H1 (cell line): ENCODE results near the gene CELSR1. TPM values are rescaled to one million over a fixed set of nuclear protein-coding genes. Genes with fewer than 3 reads are reported as not detected.

Experiments
- CTCF ChIA-PET: fragments of 300-600 bp; sonication (Branson Sonifier 250); formaldehyde crosslinking; loops from one replicate; lab custom pipeline; 2021; ENCODE audit not compliant: partially characterized antibody; lab: Charles Lee
- POLR2A ChIA-PET: fragments of 300-600 bp; sonication (Branson Sonifier 250); formaldehyde crosslinking; loops from one replicate; lab custom pipeline; 2021; ENCODE audit warnings: inconsistent platforms; ENCODE audit not compliant: partially characterized antibody; lab: Charles Lee
- DNase-seq, 2 experiments: peaks; one replicate each; pipeline versions ENCODE4 v3.0.0 to v3.0.0-alpha.2; 2010 to 2022; ENCODE audit warnings: low spot score in 2 of 2, low read depth in 1 of 2, mixed read lengths in 1 of 2
- FAIRE-seq: peaks from 2 replicates; lab custom pipeline; 2011; peaks lifted over from hg19 to GRCh38; lab: Jason Lieb, UNC
- H2AFZ ChIP-seq: 2 replicates; pipeline ENCODE4 v1.8.1; 2012; ENCODE audit warnings: low read length, inconsistent platforms
- H2AK5ac ChIP-seq: 2 replicates; pipeline ENCODE4 v1.6.1; 2013; ENCODE audit warnings: low read depth, low read length
- H2BK120ac ChIP-seq: replicated peaks from 2 replicates; pipeline ENCODE3; 2013; ENCODE audit warnings: low read depth, low read length, inconsistent platforms
- H2BK12ac ChIP-seq: 2 replicates; pipeline ENCODE4 v1.6.1; 2013; ENCODE audit warnings: low read depth, low read length
- H2BK15ac ChIP-seq: 2 replicates; pipeline ENCODE4 v1.6.1; 2013; ENCODE audit warnings: low read length
- H2BK20ac ChIP-seq: 2 replicates; pipeline ENCODE4 v1.6.1; 2013; ENCODE audit warnings: low read length
- H2BK5ac ChIP-seq: 2 replicates; pipeline ENCODE4 v1.6.1; 2013; ENCODE audit warnings: low read depth, low read length
- H3K14ac ChIP-seq: 2 replicates; pipeline ENCODE4 v1.6.1; 2013; ENCODE audit warnings: inconsistent platforms; ENCODE audit not compliant: insufficient read length
- H3K18ac ChIP-seq: 2 replicates; pipeline ENCODE4 v1.6.1; 2013; ENCODE audit warnings: low read length; ENCODE audit errors: extremely low read depth
- H3K23ac ChIP-seq: 2 replicates; pipeline ENCODE4 v1.6.1; 2013; ENCODE audit warnings: inconsistent platforms; ENCODE audit not compliant: insufficient read length
- H3K23me2 ChIP-seq: 2 replicates; pipeline ENCODE4 v1.6.1; 2013; ENCODE audit warnings: low read depth, low read length
- H3K27ac ChIP-seq: 2 replicates; pipeline ENCODE4 v1.6.1; 2011; ENCODE audit warnings: low read depth, low read length, inconsistent platforms
- H3K27me3 ChIP-seq, 4 experiments: replicated peaks in 1 of 4; 1 replicate in 1 of 4; 2 replicates in 3 of 4; pipeline versions ENCODE4 v1.6.1 to v1.8.1; 2011 to 2013; ENCODE audit warnings: low read length in 3 of 4, mild to moderate bottlenecking in 3 of 4, inconsistent platforms in 2 of 4, mixed read lengths in 2 of 4, moderate library complexity in 1 of 4; ENCODE audit not compliant: control insufficient read depth in 3 of 4, insufficient read depth in 3 of 4; ENCODE audit errors: extremely low read depth in 1 of 4
- H3K36me3 ChIP-seq, 4 experiments: 2 replicates each; pipeline versions ENCODE4 v1.6.1 to v1.8.1; 2011 to 2013; ENCODE audit warnings: mild to moderate bottlenecking in 4 of 4, low read length in 3 of 4, moderate library complexity in 2 of 4, control low read depth in 1 of 4, inconsistent platforms in 1 of 4; ENCODE audit not compliant: insufficient read depth in 4 of 4, control insufficient read depth in 2 of 4
- H3K4ac ChIP-seq: replicated peaks from 2 replicates; pipeline ENCODE3; 2013; ENCODE audit warnings: low read length, low read depth, mixed read lengths, inconsistent platforms; ENCODE audit not compliant: insufficient read length
- H3K4me1 ChIP-seq, 4 experiments: replicated peaks in 1 of 4; 1 replicate in 1 of 4; 2 replicates in 3 of 4; pipeline versions ENCODE4 v1.6.1 to v1.8.1; 2011 to 2013; ENCODE audit warnings: low read length in 3 of 4, inconsistent platforms in 2 of 4, mixed read lengths in 1 of 4; ENCODE audit not compliant: insufficient read depth in 4 of 4, control insufficient read depth in 3 of 4
- H3K4me2 ChIP-seq, 2 experiments: 2 replicates each; pipeline versions ENCODE4 v1.6.1 to v1.8.1; 2011 to 2013; ENCODE audit warnings: low read depth in 2 of 2, low read length in 2 of 2, control low read depth in 1 of 2, inconsistent platforms in 1 of 2, mild to moderate bottlenecking in 1 of 2; ENCODE audit not compliant: insufficient read depth in 1 of 2
- H3K4me3 ChIP-seq, 4 experiments: fragments of 200-600, 300-600 bp in 1 of 4; sonication (generic), shearing (Covaris generic), sonication (Bioruptor Twin) in 1 of 4; 2 replicates each; pipeline versions ENCODE4 v1.5.1 to v1.8.1; 2011 to 2016; ENCODE audit warnings: low read length in 4 of 4, low read depth in 3 of 4, control low read depth in 2 of 4, inconsistent platforms in 2 of 4, mild to moderate bottlenecking in 2 of 4, mixed read lengths in 1 of 4, moderate library complexity in 1 of 4; ENCODE audit not compliant: insufficient read depth in 2 of 4; ENCODE audit errors: extremely low read depth in 1 of 4
- H3K56ac ChIP-seq: replicated peaks from 2 replicates; pipeline ENCODE3; 2013; ENCODE audit warnings: low read depth, mild to moderate bottlenecking, mixed read lengths, low read length, inconsistent platforms; ENCODE audit not compliant: insufficient read length
- H3K79me1 ChIP-seq: 2 replicates; pipeline ENCODE4 v1.6.1; 2013; ENCODE audit warnings: low read depth, low read length, control low read depth
- H3K79me2 ChIP-seq, 2 experiments: 2 replicates each; pipeline versions ENCODE4 v1.6.1 to v1.8.1; 2012 to 2013; ENCODE audit warnings: low read length in 2 of 2, mild to moderate bottlenecking in 2 of 2, inconsistent platforms in 1 of 2; ENCODE audit not compliant: insufficient read depth in 2 of 2, control insufficient read depth in 1 of 2
- H3K9ac ChIP-seq, 4 experiments: replicated peaks in 1 of 4; 1 replicate in 1 of 4; 2 replicates in 3 of 4; pipeline versions ENCODE4 v1.6.1 to v1.8.1; 2011 to 2013; ENCODE audit warnings: low read depth in 3 of 4, low read length in 3 of 4, control low read depth in 2 of 4, mild to moderate bottlenecking in 2 of 4, moderate library complexity in 2 of 4, inconsistent platforms in 1 of 4; ENCODE audit errors: extremely low read depth in 1 of 4
- H3K9me3 ChIP-seq, 2 experiments: 2 replicates each; pipeline versions ENCODE4 v1.6.1 to v1.8.1; 2012 to 2013; ENCODE audit warnings: mild to moderate bottlenecking in 2 of 2, moderate library complexity in 2 of 2, control low read depth in 1 of 2, inconsistent platforms in 1 of 2, low read depth in 1 of 2, low read length in 1 of 2, mixed read lengths in 1 of 2; ENCODE audit not compliant: insufficient read depth in 2 of 2
- H4K20me1 ChIP-seq, 2 experiments: replicated peaks in 1 of 2; 2 replicates each; pipeline versions ENCODE3 to v1.8.1; 2011 to 2013; ENCODE audit warnings: inconsistent platforms in 2 of 2, low read length in 2 of 2, mild to moderate bottlenecking in 1 of 2; ENCODE audit not compliant: insufficient read depth in 2 of 2, control insufficient read depth in 1 of 2
- H4K5ac ChIP-seq: 2 replicates; pipeline ENCODE4 v1.6.1; 2013; ENCODE audit warnings: low read length, low read depth, mixed read lengths, inconsistent platforms; ENCODE audit not compliant: insufficient read length
- H4K8ac ChIP-seq: 2 replicates; pipeline ENCODE4 v1.8.0; 2013; ENCODE audit warnings: mild to moderate bottlenecking, moderate library complexity, low read length, inconsistent platforms; ENCODE audit not compliant: insufficient read depth; ENCODE audit errors: extremely low read depth
- H4K91ac ChIP-seq: replicated peaks from 2 replicates; pipeline ENCODE3; 2013; ENCODE audit warnings: low read length, mixed read lengths, inconsistent platforms; ENCODE audit not compliant: insufficient read length
- WGBS, 2 experiments: shearing (Covaris generic) in 1 of 2; methylation state at CpG; one replicate each; pipeline versions ENCODE4 v1.1.6 to v1.1.7; 2013 to 2015; ENCODE audit warnings: low lambda C conversion rate in 2 of 2, mixed read lengths in 2 of 2, inconsistent platforms in 1 of 2, low coverage in 1 of 2, missing lambda C conversion rate in 1 of 2; ENCODE audit not compliant: insufficient replicate concordance in 2 of 2, insufficient coverage in 1 of 2, insufficient read length in 1 of 2; ENCODE audit errors: extremely low coverage in 1 of 2, missing lambda C conversion rate in 1 of 2; 5-methylcytosine and 5-hydroxymethylcytosine counted together
- polyA plus RNA-seq, 7 experiments: library from polyadenylated mRNA; depleted of rRNA in 3 of 7; stranded (reverse) in 5 of 7; unstranded in 2 of 7; fragments of >200 nt in 5 of 7; fragments of 200-250 nt in 2 of 7; gene quantifications; 1 replicate in 5 of 7; 2 replicates in 1 of 7; 4 replicates in 1 of 7; pipeline versions ENCODE4 v1.2.1 to v1.2.3, GENCODE V29; 2011 to 2013; ENCODE audit warnings: missing spikeins in 2 of 7, mixed read lengths in 2 of 7
- total RNA-seq: library from RNA; stranded (reverse); fragmentation: NEBNext Ultra II Directional; extraction: Animal tissue kit (Norgen Biotek cat#: 25700); gene quantifications from 2 replicates; pipeline ENCODE4 v1.2.1, GENCODE V29; 2021

The CELSR1 gene
- total and polyA plus RNA-seq, 2 of the 8 experiments (the other 6 are each of a cell fraction or from before 2014, with no cell fraction given): 9.0 to 12.4 TPM

DNA sequence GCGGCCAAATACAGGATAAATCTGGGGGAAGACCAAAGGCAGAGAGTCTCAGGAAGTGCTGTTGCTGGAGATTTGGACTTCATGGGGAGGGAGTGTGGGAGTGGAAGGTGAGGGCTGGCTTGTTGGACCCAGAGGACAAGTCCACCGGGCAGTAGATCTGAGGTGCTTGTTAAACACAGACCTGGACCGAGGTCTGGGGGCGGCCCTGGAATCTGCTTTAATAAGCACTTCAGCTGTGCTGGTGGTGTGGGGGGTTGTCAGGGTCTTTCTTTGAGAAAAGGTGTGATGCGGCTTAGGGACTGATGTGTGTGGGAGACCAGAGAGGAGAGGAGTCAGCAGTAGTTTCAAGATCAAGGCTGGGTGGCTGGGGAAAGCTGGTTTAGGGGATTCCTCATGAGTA, 197.5 kb downstream of the CELSR1 start:
- POLR2A ChIA-PET: interaction anchor here (1.0 to 2.0 kb wide), 4 partner anchors 11 to 22 kb away, joined by 3 to 6 read pairs (median 4); no protein-coding TSS in a partner anchor
- Histone ChIP-seq H4K91ac (no peak overlapping the region), H3K36me3 (peaks cover 21 to 63% (median 40%) of the 10 kb centered on the region in 4 experiments), H3K56ac (no peak overlapping the region), H2AK5ac (no peak overlapping the region), H3K23ac (no peak overlapping the region), H3K27ac (no peak overlapping the region), H4K20me1 (peaks cover 7 to 17% of the 10 kb centered on the region in 2 experiments), H3K14ac (no peak overlapping the region), H3K27me3 (no peaks in the 10 kb centered on the region), H3K4me1 (peaks cover 0 to 4% (median 3%) of the 10 kb centered on the region in 4 experiments; a peak in 2 of 7 replicates), H2BK15ac (no peak overlapping the region), H2AFZ (no peak overlapping the region), H3K4ac (no peak overlapping the region), H3K79me2 (peaks cover 9 to 38% of the 10 kb centered on the region in 2 experiments), H4K5ac (no peak overlapping the region), H3K4me2 (no peak overlapping the region), H3K9ac (no peak overlapping the region), H2BK12ac (no peak overlapping the region), H2BK5ac (no peak overlapping the region), H3K23me2 (0 out of 2 replicates have a peak, but pooled peaks cover 2% of the 10 kb centered on the region), H3K9me3 (no peaks in the 10 kb centered on the region), H3K4me3 (no peak overlapping the region), H3K18ac (no peak overlapping the region), H2BK20ac (no peak overlapping the region), H2BK120ac (no peak overlapping the region), H3K79me1 (peaks cover 12% of the 10 kb centered on the region), H4K8ac (no peak overlapping the region)
- WGBS, 2 experiments: 91% methylated on average over 5 of the region's 5 CpGs; no CpG with 5 or more reads in 1 of the 2 experiments
- DNase-seq (no peak), FAIRE-seq (no peak)
- CTCF ChIA-PET: interaction anchor here (0.8 to 1.9 kb wide), 3 partner anchors 27 to 224 kb away, joined by 3 to 7 read pairs (median 3); no protein-coding TSS in a partner anchor
